HG03342 (cell line): ENCODE measurements around the gene CLCNKA.
"Not testable (repeated sequence)": the region's sequence is repeated elsewhere in the genome, so short reads cannot be mapped to it uniquely, and the experiment has no call there.

Source experiments
- ATAC-seq: cut with Tn5 transposase; IDR thresholded peaks from one replicate; pipeline ENCODE4 v1.9.1; 2021; ENCODE audit warnings: mild to moderate bottlenecking, moderate library complexity; ENCODE audit not compliant: unreplicated experiment

The CLCNKA gene

GRCh38 chr1:16039871-16040270 lies 18.0 kb downstream of the CLCNKA start:
- ATAC-seq, result not testable (repeated sequence)

GRCh38 chr1:16041200-16041599 lies 19.4 kb downstream of the CLCNKA start:
- ATAC-seq, result no peak

GRCh38 chr1:16042096-16042495 lies 20.3 kb downstream of the CLCNKA start:
- no peak for ATAC-seq

GRCh38 chr1:16042654-16043053 lies 20.8 kb downstream of the CLCNKA start:
- not testable (repeated sequence) for ATAC-seq

- ATAC-seq, result no peak
These were observed 21.7 kb downstream of the CLCNKA start, which contains the start of gene CLCNKB for GRCh38 chr1:16043521-16043920. Gene CLCNKB, plus strand, starts transcription at chr1:16043782. Its CDS starts 711 bp downstream, at chr1:16044493.

GRCh38 chr1:16043950-16044349 lies 22.1 kb downstream of the CLCNKA start:
- ATAC-seq, result no peak

- ATAC-seq, result no peak
These were observed 25.0 kb downstream of the CLCNKA start for GRCh38 chr1:16046842-16047241.

GRCh38 chr1:16047791-16048475 lies 26.1 kb downstream of the CLCNKA start:
- no peak for ATAC-seq

GRCh38 chr1:16048573-16049189 lies 26.8 kb downstream of the CLCNKA start:
- ATAC-seq, result no peak

GRCh38 chr1:16050328-16050727 lies 28.5 kb downstream of the CLCNKA start:
- no peak for ATAC-seq

- no peak for ATAC-seq
These were observed 29.2 kb downstream of the CLCNKA start for GRCh38 chr1:16051039-16051438.

- not testable (repeated sequence) for ATAC-seq
These were observed 30.1 kb downstream of the CLCNKA start for GRCh38 chr1:16051949-16052348.

GRCh38 chr1:16053781-16054502 lies 32.1 kb downstream of the CLCNKA start:
- no peak for ATAC-seq

- no peak for ATAC-seq
These were observed 33.0 kb downstream of the CLCNKA start for GRCh38 chr1:16054598-16055540.

- peak; percentile 62 for ATAC-seq
These were observed 34.0 kb downstream of the CLCNKA start for GRCh38 chr1:16055613-16056520.

GRCh38 chr1:16056521-16056912 lies 34.7 kb downstream of the CLCNKA start:
- ATAC-seq, result not testable (repeated sequence)

GRCh38 chr1:16057314-16057915 lies 35.6 kb downstream of the CLCNKA start:
- not testable (repeated sequence) for ATAC-seq

GRCh38 chr1:16058394-16059120 lies 36.7 kb downstream of the CLCNKA start:
- not testable (repeated sequence) for ATAC-seq

- no peak for ATAC-seq
These were observed 39.4 kb downstream of the CLCNKA start for GRCh38 chr1:16061266-16061665.
